PC-3 (cell line): ENCODE results near the gene RPL36A.

ENCODE experiments used
- EZH2 ChIP-seq: fragments of 300-600 bp; sonication (generic); IDR thresholded peaks from one replicate; pipeline ENCODE4 v1.6.1; 2017; ENCODE audit warnings: antibody characterized with exemption, mild to moderate bottlenecking, low read length; ENCODE audit not compliant: unreplicated experiment
- EZH2phosphoT487 ChIP-seq: fragments of 300-600 bp; sonication (generic); IDR thresholded peaks from 2 replicates; pipeline ENCODE4 v1.6.1; 2018; ENCODE audit warnings: mild to moderate bottlenecking, antibody characterized with exemption, low read length, borderline replicate concordance
- TF ChIP-seq, protein P1 (sequence below): fragments of 300-600 bp; sonication (generic); conservative IDR thresholded peaks from 2 replicates; pipeline ENCODE4 v1.5.1; 2017; ENCODE audit warnings: antibody characterized with exemption, low read depth, mild to moderate bottlenecking, low read length

DNA sequence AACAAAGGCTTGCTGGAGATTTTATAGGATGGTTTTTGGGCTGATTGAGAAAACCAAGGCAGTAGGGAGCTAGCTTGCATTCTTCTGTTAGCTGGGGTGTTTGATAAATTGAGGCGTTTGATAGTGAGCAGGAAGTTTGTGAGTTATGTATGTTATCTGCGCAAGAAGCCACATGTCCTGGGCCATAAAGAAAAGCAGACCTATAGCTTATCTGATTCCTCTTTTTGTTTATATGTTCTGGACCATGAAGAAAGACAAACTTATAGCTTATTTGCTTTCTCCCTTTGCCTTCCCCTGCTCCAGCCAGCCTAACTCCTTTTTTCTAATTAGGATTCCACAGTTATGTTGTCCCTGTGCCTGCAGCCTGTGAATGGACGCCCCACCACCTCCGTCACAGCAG, 26.4 kb downstream of the RPL36A start:
- TF ChIP-seq, protein P1, sequence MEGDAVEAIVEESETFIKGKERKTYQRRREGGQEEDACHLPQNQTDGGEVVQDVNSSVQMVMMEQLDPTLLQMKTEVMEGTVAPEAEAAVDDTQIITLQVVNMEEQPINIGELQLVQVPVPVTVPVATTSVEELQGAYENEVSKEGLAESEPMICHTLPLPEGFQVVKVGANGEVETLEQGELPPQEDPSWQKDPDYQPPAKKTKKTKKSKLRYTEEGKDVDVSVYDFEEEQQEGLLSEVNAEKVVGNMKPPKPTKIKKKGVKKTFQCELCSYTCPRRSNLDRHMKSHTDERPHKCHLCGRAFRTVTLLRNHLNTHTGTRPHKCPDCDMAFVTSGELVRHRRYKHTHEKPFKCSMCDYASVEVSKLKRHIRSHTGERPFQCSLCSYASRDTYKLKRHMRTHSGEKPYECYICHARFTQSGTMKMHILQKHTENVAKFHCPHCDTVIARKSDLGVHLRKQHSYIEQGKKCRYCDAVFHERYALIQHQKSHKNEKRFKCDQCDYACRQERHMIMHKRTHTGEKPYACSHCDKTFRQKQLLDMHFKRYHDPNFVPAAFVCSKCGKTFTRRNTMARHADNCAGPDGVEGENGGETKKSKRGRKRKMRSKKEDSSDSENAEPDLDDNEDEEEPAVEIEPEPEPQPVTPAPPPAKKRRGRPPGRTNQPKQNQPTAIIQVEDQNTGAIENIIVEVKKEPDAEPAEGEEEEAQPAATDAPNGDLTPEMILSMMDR, result no peak
- no peak for TF ChIP-seq EZH2
- no peak for TF ChIP-seq EZH2phosphoT487
